GM19372 (cell line): Measurements from ENCODE around the gene ZHX3.
"Not testable (repeated sequence)": the region's sequence is repeated elsewhere in the genome, so short reads cannot be mapped to it uniquely, and the experiment has no call there.

Source experiments
- ATAC-seq: cut with Tn5 transposase; IDR thresholded peaks from one replicate; pipeline ENCODE4 v1.9.1; 2021; ENCODE audit warnings: mild to moderate bottlenecking, low read depth, moderate library complexity; ENCODE audit not compliant: unreplicated experiment

ZHX3 gene

DNA sequence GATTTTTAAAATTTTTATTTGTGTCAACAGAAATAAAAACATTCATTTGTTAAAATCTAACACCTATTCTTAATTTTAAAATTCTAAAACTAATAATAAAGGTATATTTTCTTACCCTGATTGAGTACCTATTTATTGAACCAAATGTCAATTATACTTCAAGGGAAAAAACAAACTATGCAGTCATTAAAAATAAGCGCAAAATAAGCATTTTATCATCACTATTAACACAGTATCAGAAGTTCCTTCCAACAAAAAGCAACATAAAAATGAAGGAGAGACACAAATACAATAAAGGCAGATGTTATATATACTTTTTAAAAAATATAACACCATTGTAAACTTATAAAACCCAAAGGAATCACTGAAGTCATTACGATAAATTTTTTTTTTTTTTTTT is 52.7 kb downstream of the ZHX3 start:
- ATAC-seq, result no peak

DNA sequence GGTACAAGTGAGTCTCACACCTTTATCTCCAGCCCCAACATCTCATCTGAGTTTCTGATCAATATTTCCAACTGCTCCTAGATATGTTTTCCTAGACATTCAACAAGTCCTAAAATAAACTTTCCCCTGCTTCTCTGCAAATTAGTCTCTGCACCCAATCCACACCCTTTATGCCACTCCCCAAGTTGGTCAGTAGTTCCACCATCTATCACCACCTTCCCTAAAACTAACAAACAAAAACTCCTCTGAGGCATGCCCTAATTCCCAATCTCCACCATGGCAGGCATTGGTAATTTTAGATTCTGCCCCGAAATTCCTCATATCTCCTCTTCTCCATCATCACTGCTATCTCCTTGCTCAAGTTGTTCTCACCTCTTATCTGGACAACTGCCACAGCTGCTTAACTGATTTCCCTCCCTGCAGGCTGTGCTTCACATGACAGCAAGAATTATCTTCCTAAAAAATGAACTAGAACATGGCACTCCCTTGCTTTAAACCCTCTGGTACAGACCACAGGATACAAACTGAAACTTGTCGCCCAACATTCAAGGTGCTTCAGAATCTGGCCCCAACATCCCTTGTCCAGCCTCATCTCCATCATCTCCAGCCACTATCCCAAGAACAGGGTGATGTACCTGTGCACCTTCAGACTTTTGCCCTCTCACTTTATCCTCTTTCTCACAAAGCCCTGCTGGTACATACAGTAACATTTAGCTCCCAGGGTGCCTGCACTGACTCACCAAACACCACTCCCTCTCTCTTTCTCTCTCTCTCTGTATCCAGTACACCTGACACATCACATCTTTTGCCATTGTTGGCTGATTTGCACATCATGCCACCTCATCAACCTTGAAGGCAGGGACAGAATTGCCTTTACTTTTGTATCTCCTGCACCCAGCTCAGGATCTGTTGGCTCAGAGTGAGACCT is 55.5 kb downstream of the ZHX3 start:
- no peak for ATAC-seq

DNA sequence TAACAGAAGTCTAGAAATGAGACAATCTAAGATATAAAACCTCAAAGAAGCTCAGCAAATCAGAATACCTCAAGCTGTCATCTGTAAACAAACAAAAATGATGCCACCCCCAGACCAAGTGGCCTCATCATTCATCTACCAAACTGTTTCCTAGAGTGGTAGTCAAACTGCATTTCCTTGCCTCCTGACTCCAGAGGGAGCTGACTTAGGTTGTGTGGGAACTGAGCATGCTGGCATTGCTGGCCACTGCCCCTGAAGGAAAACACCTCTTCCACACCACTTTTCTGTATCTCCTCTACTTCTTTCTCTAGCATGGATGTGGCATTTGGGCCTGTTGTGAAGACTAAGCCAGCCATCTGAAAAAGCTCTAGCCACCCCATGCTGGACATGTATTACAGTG is 56.3 kb downstream of the ZHX3 start:
- no peak for ATAC-seq

DNA sequence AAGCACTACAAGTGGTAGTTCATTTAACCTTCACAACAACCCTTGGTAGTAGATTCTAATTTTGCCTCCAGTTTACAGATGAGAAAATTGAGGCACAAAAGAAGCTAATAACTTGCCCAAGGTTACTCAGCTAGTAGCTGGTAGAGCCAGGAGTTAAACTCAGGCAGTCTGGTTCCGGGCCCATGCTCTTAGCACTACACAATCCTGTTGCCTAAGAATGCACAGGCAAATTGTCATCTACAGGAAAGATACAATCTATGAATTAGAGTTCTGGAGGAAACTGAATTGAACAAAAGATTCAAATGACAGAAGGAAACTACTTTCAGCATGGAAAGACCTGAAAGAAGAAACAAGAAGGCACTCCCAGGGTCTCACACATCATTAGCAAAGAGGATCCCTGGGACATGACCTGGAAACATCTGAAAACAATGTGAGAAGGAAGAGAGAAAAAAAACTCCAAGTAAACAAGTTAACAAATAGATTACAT is 56.8 kb downstream of the ZHX3 start:
- no peak for ATAC-seq

DNA sequence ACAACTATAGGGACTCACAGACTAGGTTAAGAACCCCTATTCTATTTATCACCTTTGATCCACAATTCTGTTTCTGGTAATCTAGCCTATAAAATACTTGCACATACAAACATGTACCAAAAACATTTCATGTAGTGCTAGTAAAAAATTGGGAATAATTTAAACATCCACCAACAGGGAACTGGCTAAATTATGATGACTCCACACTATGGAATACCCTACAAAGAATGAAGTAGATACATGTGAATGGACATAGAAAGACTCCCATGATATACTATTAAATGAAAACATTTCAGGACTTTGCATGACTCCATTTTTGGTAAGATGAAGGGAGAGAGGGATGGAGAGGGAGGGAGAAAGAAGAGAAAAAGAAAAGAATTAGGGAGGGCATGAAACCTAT is 58.2 kb downstream of the ZHX3 start:
- ATAC-seq, result no peak

DNA sequence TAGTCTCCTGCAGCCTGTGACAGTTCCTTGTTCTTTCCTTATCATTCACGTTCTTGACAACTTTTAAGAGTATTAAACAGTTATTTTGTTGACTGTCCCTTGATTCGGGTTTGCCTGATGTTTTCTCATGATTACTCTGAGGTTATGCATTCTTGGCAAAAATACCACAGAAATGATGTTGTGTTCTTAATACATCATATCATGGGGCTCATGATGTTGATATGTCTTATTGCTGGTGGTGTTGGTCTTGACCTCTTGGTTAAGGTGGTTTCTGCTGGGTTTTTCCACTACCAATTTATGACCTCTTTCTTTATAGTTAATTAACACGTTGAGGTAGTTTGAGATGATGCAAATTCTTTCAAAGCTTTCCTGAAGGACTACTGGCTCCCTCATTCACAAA is 59.1 kb downstream of the ZHX3 start:
- no peak for ATAC-seq

DNA sequence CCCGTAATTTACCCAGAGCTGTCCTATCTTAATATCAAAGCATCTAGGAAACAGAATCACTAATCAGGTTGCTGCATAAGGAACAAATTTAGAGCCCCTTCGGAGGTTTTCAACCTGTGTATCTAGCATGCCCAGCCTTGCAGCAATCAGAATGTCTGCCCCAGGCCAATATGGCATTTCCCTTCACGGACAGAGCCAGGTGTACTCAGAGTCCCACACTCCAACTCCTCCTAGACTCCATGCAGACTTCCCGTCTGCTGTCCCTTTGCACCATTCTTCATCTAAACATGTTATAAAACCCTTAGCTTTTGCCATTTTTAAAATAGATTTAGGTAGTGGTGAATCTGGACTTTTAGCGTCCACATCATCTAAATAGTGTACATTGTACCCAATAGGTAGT is 61.0 kb downstream of the ZHX3 start:
- no peak for ATAC-seq

DNA sequence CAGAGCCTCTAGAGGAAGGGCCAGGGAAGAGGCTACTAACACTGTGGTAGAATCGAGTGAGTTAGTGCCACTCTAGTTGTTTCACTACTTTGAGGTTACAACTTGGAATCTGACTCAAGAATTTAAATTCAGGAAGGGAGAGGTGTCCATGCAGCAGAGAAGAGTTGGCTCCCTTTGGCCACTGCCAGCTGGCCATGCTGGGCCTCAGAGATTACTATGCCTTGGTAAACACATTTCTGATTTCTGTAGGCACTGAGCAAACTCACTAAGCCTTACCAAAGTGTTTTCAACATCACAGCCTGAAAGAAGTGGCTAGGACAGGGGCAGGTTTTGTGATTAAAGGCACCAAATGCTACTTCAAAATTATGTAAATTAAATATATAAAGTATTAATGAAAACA is 61.9 kb downstream of the ZHX3 start:
- no peak for ATAC-seq

DNA sequence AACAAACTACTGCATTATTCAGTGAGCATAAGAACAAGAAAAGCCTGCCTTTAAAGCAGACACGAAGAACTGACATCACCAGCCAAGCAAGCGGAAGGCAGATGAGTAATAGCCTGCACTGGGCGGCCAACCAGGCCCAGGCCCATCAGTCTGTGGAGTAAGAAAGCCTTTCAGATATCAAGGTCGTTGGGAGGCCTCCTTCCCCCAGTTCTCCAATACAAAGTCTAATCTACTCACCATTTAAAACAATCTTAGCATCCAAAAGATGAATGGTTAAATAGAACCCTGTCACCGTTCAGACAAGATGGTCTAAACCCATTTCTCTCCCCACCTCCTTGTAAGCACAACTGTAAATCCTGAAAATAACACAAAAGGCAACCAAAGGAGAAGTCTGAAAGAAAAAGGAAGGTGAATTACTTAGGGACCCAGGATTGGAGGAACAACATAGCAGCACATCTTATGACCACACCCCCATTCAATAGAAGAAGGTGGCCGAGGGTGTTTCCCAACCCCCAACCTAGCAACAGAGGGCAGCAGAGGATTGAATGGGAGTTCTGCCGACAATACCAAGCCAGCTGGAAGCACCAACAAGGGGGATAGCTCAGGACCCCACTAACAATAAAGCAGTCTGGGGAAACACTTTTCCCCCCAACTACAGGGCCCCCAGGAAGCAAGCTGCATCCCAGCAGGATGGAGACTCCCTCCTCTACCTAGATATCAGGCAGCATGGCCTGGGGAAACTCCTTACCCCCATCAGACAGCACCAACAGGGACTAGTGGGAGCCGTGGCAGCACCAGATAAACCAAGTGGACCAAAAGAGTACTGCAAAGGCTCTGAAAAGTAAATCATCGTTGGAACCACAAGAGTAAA is 67.9 kb downstream of the ZHX3 start:
- no peak for ATAC-seq

DNA sequence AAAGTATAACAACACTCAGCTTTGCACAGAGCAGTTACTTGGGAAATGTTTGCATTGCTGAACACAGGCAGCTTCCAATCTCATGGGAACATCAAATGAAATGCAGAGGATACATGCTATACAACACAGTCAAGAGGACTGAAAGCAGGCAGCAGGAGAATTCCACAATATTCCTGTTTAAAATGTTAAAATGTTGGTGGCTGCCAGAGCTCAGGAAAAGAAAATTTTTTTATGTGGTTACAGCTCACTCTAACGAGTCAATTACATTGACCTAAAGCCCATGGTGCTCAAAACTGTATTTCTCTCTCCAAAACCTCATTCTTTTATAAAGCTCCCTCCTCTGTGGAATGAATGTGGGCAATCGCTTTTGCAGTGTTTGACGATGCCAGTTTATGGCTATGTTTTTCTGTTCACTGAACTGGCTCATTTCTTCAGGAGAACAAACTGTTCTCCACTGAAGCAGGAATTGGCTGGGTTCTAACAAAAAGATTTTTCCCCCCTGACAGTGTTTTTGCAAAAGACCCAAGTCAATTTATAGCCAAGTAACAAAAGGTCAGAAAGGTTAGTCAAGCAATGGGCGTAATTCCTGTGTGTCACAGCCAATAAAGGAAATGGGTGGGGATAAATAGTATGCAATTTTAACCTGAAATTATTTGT is 69.0 kb downstream of the ZHX3 start:
- no peak for ATAC-seq

DNA sequence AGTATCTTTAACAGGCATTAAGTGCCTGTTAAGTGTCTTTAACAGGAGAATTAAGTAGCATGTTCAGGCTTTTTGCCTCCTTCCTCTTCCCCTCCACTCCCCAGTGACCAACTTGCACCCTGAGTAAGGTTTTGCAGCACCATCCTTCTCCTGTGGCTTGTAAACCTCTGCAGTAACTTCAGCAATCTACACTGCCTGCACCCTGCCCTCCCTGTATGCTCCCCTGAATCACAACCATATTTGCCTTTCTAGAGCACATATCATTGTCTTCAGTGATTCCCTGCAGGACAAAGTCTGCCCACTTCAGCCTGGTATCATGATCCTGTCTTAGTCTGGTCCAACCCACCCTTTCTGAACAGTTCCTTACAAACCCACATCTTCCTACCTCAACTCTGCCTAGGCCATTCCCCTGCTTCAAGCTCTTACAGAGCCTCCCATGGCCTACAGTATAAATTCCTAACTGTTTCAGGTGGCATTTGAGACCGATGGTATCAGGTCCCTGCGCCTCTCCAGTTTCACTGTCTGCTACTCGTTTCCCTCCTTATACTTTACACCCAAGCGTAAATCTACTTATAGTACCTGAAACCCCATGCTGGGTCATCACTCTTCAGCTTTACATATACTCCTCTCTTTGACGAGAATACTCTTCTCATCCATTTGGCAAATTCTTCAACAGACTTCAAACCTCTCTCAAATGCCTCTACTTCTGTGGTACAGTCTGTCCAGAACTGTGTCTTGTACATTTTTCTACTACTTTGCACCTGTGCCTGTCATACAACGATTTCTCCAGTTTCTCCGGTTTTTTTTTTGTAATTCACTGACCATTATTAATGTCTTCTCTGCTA is 69.8 kb downstream of the ZHX3 start:
- no peak for ATAC-seq

DNA sequence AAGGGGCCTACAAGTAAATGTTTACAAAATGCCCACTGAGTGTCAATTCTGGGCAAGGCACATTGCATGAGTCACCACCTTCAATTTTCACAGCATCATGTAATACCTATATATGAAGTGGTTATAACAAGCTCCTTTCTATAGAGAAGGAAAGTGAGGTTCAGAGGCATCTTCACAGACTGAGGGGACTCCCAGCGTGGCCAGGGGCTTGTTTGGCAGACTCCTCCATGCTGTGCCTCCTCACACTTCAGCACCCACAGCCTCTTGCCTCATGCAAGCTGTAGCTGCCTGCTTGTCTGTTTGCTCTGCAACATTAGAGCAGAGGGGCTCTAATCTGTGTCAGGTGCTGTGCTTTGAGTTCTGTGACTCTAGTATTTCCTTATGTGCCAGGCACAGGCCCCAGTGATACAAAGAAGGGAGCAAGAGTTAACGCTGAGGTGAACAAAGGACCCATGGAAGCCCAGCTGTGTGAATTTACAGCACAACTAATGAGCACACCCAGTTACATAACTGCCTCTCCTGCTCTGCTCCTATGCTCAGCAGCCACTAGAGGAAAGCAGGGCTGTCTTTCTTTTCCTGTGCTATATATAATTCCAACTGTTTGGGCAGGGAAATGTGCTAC is 72.3 kb downstream of the ZHX3 start:
- no peak for ATAC-seq

DNA sequence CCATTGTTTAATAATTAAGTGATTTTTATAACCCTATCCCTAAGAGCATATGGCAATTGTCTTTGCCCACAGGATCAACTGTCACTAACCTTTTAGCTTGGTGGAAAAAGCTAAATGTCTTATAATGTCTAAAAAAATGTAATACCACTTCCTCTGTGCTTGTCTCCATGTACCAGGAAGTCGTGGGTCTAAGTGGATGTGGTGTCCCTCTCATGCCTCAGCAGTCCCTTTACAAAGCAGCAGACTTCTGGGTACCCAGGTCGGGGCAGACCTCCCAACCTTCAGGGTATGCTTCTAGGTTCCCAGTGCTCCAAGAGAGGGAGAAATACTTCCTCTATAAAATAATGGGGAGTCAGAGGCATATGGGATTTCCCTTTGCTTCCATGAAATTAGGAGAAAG is 74.7 kb downstream of the ZHX3 start:
- no peak for ATAC-seq

DNA sequence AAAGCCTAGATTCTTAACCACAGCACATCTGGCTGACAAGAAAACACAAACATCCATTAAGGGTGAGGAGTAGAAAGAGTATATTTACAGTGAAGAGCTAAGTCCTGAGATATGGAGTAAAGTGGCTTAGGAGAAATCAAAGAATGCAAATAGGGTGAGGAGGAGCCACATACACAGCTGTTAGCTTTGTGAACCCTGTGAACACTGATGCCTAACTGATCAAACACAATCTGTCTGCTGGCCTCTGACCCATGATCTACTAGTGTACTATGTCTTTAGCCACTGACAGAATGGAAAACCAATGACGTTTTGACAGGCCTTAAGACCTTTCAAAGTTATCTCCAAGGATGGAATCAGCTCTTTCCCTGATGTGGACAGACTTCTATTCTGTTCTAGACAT is 75.2 kb downstream of the ZHX3 start:
- no peak for ATAC-seq

DNA sequence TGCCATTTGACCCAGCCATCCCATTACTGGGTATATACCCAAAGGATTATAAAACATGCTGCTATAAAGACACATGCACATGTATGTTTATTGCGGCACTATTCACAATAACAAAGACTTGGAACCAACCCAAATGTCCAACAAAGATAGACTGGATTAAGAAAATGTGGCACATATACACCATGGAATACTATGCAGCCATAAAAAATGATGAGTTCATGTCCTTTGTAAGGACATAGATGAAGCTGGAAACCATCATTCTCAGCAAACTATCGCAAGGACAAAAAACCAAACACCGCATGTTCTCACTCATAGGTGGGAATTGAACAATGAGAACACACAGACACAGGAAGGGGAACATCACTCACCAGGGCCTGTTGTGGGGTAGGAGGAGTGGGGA is 80.3 kb downstream of the ZHX3 start:
- ATAC-seq, result not testable (repeated sequence)

DNA sequence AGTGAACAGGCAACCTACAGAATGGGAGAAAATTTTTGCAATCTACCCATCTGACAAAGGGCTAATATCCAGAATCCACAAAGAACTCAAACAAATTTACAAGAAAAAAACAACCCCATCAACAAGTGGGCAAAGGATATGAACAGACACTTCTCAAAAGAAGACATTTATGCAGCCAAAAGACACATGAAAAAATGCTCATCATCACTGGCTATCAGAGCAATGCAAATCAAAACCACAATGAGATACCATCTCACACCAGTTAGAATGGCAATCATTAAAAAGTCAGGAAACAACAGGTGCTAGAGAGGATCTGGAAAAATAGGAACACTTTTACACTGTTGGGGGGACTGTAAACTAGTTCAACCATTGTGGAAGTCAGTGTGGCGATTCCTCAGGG is 80.7 kb downstream of the ZHX3 start:
- ATAC-seq, result not testable (repeated sequence)

DNA sequence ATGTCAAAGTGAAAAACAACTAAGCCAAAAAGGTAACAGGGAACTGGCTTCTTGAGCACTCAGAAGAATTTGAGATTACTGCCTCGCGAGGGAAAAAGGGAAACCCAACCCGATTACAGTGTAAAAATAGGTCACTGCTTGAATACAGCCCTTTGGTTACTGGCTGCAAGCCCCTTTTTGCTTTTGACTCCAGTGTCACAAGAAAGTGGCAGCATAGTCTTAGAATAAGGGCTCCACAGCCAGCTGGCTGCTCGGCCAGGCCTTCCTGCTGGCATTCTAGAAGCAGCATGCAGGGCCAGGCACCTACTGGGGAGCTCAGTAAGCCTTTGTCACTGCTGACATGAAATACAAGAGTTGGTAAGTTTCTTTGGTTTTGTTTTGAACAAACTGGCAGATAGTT is 83.0 kb downstream of the ZHX3 start:
- ATAC-seq, result no peak

DNA sequence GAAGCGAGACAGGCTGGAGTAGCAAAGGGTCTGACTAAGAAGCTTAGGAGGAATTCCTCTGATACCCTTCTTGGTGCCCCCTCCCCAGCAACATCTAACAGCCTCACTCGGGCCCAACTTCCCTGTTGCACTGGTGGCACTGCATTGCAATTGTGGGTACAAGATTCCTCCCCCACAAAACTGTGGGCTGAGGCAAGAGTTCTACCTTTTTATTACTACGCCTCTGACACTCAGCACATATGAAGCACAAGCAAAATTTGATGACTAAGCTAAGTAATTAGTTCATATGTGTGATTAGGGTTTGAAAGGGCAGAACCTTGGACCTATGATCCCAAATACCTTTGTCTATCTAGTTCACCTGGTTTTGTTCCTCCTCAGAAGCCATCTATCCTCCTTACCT is 83.5 kb downstream of the ZHX3 start:
- ATAC-seq, result no peak
